ENCODE measurements around the gene GLI3.

GLI3 gene

DNA sequence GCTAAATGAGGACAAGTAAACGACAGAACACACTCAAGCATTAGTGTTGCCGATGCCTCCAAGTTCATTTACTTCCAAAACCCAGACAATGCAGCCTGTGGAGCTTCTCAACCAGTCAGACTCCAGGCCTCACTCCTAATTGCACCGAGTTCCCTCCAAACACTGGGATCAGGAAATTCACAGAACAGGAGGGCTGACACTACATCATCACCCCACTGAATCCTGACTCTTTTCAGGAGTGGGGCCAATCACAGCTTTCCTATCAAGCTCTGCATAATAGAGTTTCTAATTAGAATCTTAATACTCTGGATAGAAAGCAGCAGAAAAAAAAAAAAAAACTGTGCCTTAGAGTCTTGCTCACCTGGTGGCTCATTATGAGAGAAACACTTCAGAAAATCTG is 103.7 kb downstream of the GLI3 start:
- no peak overlapping the region for H3K27ac ChIP-seq
- TF ChIP-seq, protein P1, sequence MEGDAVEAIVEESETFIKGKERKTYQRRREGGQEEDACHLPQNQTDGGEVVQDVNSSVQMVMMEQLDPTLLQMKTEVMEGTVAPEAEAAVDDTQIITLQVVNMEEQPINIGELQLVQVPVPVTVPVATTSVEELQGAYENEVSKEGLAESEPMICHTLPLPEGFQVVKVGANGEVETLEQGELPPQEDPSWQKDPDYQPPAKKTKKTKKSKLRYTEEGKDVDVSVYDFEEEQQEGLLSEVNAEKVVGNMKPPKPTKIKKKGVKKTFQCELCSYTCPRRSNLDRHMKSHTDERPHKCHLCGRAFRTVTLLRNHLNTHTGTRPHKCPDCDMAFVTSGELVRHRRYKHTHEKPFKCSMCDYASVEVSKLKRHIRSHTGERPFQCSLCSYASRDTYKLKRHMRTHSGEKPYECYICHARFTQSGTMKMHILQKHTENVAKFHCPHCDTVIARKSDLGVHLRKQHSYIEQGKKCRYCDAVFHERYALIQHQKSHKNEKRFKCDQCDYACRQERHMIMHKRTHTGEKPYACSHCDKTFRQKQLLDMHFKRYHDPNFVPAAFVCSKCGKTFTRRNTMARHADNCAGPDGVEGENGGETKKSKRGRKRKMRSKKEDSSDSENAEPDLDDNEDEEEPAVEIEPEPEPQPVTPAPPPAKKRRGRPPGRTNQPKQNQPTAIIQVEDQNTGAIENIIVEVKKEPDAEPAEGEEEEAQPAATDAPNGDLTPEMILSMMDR (conservative IDR thresholded peaks at IDR 0.05): no peak

DNA sequence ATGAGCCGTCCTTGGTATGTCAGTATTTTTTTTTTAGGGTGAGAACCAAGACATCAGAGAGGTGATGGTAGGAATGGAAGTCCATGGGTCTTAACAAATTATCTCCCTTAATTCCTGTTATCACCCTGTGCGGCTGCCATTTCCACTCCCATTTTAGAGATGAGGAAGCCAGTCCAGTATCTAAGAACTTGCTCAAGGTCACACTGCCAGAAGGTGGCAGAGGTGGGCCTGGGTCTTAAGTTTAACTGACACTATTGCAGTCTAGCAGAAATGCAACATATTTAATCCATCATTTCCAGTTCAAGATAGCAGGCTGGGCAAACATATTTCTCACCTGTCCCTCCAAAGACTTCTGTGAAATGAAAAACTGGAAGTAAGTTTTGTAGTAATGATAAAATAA is 108.3 kb downstream of the GLI3 start:
- TF ChIP-seq, protein P1 (conservative IDR thresholded peaks at IDR 0.05): peak; percentile 74

DNA sequence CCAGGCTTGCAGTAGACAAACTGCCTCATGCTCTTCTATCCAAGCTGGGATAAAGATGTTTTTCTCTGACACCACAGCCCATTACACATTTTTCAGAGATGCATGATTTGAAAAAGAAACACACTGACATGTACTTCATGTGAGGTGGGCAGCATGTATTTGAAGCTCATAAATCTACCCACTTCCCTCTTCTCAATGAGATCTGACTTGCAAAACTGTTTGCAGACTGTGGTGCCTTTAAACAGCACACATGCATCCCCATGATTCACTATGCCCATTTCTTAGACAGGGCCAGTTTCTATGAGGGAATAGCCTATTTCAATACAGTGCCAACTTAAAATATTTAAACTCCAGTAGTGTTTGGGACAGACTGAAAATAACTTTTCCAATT is 109.8 kb downstream of the GLI3 start:
- no peak overlapping the region for H3K27ac ChIP-seq
- TF ChIP-seq, protein P1 (conservative IDR thresholded peaks at IDR 0.05): no peak

More for the DNA sequence above, 108.3 kb downstream of the GLI3 start:
- H3K27ac ChIP-seq: no peak overlapping the region

DNA sequence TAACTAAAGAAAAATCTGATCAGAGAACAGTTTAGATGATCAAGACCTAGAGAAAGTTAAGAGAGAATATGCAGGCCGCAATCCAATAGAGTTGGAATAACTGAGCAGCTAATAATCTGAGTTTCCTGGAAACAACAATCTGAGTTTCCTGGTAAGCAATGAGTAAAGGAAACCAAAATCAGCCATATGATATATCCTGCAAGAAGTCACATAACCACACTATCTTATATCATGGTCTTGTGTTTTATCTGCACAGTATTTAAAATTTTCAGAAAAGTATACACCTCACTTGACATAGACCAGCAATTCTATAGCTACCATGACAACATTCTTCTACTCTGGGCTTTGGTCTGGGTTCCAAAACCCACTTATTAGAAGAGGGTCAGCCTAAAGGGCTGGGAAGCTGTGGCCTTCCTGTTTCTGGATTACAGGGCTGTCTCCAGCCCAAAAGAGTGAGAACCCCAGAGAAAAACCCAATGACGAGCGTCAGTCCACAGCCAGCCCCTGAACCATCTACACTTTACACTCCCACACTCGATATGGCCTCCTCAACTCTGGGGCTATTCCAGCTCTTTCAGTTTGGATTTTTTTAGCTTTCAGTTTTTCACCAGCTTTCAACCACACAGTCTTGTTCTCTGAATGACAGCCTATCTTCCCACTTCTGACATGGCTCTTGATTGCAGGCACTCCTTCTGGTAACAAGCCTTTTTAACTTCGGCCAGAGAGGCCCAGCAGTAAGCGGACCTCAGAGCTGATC is 110.4 kb downstream of the GLI3 start:
- TF ChIP-seq, protein P1 (conservative IDR thresholded peaks at IDR 0.05): no peak
- no peak overlapping the region for H3K27ac ChIP-seq

DNA sequence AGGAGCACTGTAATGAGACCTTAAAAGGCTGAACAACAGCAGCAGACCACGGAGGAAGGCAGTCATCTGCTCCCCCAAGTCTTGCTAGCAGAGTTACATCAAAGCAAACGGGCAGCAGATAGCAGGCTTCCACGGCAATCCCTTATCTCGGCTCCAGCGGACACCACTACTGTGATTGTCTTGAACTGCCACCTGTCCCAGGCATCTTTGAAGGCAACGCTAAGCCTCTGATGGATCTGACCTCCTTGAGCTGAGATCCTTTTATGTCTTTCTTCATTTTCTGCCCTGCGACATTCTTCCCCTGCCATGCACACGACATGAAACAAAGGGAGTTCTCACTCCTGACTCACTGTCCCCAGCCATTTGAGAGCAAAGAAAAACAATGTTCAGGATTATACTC is 111.7 kb downstream of the GLI3 start:
- H3K27ac ChIP-seq: no peak overlapping the region
- TF ChIP-seq, protein P1 (conservative IDR thresholded peaks at IDR 0.05): no peak

DNA sequence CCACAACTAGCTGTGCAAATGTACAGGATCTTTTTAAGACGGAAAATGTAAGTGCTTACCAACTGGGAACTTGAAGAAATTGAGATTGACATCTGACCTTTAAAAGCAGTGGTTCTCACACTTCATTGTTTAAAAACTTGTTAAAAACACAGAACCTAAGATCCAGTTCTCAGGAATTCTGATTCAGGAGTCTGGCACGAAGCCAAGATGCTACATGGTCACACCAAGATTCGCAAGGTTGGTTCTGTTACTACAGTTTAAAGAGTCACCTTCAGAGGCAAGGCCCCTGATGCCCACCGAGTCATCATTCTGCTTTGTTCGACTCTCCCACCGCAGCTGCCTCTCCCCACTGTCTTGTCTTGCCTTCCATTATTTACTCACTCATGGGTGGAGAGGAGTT is 113.3 kb downstream of the GLI3 start:
- H3K27ac ChIP-seq: no peak overlapping the region
- TF ChIP-seq, protein P1 (conservative IDR thresholded peaks at IDR 0.05): no peak

DNA sequence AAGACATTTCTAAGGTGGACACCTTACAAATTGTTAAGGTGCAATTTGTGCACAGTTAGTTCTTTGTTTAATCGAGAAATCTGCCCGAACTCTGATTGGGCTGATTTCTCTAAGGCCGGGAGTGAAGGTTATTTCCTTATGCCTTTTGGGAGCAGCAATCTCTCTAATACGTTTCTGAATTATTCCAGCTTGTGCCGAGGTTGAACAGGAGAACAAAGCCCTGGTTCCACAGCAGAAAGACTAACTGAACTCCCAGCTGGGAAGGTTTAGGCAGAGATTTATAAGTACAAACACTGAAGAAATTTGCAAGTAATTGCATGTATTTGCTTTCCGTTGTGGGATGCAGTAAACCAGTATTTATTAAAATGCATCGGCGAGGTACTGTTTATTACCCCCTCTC is 116.8 kb downstream of the GLI3 start:
- TF ChIP-seq, protein P1 (conservative IDR thresholded peaks at IDR 0.05): no peak
- no peak overlapping the region for H3K27ac ChIP-seq

All from VCaP (cell line).